Measurements from ENCODE around the gene RGMA.

DNA sequence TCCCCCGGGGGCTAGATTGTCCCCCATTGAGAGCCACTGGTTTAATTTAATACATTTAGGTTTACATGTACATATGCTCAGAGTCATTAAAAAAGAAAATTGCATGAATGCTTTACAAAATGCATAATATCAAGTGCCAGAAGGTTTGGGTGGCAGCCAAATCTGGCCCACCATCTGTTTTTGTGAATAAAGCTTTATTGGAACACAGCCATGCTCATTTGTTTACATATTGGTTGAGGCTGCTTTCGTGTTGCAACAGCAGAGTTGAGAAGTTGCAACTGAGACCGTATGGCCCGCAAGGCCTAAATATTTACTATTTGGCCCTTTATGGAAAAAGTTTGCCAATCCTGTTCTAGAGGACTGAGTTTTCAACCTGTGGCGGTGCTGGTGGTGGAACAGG lies 32.1 kb upstream of the RGMA start:
- TF ChIP-seq, protein P1, sequence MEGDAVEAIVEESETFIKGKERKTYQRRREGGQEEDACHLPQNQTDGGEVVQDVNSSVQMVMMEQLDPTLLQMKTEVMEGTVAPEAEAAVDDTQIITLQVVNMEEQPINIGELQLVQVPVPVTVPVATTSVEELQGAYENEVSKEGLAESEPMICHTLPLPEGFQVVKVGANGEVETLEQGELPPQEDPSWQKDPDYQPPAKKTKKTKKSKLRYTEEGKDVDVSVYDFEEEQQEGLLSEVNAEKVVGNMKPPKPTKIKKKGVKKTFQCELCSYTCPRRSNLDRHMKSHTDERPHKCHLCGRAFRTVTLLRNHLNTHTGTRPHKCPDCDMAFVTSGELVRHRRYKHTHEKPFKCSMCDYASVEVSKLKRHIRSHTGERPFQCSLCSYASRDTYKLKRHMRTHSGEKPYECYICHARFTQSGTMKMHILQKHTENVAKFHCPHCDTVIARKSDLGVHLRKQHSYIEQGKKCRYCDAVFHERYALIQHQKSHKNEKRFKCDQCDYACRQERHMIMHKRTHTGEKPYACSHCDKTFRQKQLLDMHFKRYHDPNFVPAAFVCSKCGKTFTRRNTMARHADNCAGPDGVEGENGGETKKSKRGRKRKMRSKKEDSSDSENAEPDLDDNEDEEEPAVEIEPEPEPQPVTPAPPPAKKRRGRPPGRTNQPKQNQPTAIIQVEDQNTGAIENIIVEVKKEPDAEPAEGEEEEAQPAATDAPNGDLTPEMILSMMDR (IDR thresholded peaks at IDR 0.05; ENCODE audit: insufficient read depth, low read depth, low read length) = no peak
- no peak for TF ChIP-seq EZH2 (IDR thresholded peaks at IDR 0.05; ENCODE audit: insufficient read depth, low read length)
